Measurements from ENCODE around the gene BPIFB6. TPM values are rescaled to one million over a fixed set of nuclear protein-coding genes. Genes with fewer than 3 reads are reported as not detected.
"Not testable (repeated sequence)": the region's sequence is repeated elsewhere in the genome, so short reads cannot be mapped to it uniquely, and the experiment has no call there.

Gene BPIFB6
- total RNA-seq, 1 donor from 2014 or later = not detected

DNA sequence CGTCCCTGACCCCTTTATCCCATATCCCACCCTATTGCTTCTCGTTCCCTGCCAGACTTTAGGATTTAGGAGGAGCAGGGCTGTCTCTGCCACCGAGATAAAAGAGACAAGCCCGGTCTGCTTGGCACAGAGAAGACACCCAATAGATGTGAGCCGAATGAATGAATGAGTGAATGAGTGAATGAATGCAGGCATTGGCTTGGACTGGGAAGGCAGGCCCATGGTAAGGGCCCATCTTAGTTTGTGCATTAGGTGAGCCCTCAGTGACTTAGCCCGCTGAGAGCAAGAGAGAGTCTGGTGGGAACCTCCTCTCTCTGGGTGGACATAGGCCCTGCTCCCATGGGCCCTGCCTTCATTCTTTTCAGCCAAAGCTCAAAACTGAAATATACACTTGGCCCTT, 879 bp upstream of the BPIFB6 start:
- no peak for DNase-seq

DNA sequence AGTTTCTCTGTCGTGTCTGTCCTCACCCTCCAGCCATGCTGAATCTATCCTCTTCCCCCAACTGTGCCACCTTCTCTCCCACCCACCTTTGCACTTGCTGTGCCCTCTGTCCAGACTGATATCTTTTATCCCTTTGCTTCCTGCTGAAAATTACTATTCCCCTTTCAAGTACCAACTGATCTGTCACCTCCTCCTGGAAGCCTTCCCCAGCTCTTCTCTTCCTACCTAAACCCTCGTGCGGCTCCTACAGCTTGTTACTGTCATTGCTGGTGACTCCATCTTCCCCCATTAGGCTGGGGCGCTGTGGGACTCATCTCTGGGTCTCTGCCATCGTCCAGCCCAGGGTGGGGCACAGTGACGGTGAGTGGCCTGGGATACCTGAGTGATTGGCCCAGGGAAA, 1.1 kb downstream of the BPIFB6 start:
- DNase-seq = no peak

DNA sequence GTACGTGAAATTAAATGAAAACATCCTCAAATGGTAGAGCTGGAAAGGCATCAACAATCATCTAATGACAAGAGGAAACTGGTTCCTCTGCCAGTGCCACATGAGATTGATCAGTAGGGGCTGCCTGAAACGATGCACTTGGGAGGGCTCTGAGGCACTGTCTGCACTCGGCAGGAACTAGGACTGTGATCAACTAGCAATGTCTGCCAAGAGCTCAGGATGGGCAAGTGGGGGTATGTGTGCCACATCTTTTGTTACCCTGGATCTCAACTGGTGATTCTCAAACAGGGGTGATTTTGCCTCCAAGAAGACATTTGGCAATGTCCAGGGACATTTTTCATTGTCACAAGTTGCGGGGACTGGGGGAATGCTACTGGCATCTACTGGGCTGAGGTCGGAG, 1.9 kb downstream of the BPIFB6 start:
- DNase-seq = no peak

GRCh38 chr20:33034115-33034514, 2.7 kb downstream of the BPIFB6 start:
- no peak for DNase-seq

DNA sequence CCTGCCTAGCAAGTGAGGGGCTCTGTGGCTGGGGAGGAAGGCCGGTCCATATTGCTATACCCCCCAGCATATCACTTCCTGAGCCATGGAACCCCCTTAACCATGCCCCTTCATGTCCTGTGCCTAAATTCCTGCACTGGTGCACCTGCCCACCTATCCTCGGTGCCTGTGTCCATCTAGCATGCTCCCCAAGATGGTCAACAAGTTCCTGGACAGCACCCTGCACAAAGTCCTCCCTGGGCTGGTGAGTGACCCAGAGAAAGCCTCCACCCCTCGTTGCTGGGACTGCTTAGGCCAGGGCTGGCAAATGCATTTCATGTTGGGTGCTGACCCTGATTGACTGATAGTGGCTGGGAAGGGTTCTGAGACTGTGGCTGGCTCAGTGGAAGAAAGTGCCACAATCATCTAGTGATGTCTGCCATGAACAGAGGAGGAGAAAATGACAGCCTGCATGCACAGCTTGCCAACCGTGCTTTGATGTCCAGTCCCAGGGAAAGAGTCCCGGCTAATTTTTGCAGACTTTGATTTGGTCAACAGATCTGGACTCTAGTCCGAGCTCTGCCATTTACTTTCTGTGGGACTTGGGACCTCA, 3.5 kb downstream of the BPIFB6 start:
- DNase-seq = no peak

- DNase-seq = no peak
Observed at GRCh38 chr20:33037456-33037855, 6.0 kb downstream of the BPIFB6 start.

DNA sequence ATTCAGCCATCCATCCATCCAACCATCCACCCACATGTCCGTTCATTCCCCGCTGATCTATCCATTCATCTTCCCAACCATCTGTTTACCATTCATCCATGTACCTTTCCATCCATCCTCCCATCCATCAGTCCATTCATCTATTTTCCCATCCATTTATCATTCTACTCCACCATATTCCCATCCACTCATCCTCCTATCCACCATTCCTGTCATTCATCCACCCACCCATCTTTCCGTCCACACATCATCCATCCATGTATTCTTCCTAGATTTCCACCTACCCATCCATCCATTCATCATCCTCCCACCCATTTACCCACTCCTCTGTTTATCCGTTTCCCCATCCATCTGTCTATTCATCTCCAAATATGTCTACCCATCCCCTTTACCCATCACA, 6.8 kb downstream of the BPIFB6 start:
- no peak for DNase-seq

DNA sequence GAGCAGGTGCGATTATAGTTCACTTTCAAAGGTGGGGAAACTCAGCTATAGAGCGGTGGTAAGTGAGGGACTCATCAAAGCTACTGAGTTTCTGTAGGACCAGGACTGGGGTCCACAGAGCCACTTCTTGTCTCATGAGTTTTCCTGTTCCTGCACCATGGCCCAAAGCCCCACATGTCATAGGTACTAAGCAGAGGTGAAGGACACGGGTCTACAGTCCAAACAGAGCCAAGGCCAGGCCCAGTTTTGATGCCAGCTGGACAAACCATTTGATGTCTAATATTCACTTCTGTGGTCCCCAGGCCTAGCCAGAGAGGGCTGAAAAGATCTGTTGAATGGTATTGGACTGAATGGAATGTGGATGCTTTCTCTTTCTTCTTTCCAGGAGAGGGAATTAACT, 11.0 kb downstream of the BPIFB6 start:
- DNase-seq = no peak

DNA sequence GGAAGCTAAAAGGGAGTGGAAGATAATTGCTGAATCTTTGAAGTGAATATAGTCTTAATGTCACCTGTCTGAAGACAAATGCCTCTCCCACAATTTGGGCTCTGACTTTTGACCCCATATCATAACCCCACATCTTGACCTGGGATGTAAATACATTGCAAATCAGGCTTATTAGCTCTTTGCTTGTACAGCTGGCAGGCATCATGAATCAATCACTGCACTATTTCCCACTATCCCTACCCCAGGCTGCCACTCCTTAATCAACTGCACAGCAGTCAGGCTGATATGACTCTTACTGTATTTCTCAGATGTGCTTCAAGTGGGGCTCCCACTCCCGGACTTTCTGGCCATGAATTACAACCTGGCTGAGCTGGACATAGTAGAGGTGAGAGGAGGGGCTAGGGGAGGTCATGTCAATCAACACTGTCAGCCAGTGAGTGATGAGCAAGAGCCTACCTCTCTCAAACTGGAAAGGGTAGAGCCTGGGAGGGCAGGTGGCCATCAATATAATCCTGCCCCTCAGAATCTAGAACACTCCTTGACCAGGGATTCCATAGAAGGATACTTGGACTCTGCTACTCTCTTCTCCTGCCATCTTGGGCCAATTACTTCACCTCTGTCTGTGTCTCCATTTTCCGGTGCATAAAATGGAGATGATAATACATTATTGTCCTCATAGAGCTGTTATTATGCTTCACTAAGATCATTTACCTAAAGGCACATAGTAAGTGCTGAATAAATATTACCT, 11.7 kb downstream of the BPIFB6 start:
- no peak for DNase-seq

GRCh38 chr20:33043731-33044181, 12.3 kb downstream of the BPIFB6 start:
- DNase-seq = no peak

DNA sequence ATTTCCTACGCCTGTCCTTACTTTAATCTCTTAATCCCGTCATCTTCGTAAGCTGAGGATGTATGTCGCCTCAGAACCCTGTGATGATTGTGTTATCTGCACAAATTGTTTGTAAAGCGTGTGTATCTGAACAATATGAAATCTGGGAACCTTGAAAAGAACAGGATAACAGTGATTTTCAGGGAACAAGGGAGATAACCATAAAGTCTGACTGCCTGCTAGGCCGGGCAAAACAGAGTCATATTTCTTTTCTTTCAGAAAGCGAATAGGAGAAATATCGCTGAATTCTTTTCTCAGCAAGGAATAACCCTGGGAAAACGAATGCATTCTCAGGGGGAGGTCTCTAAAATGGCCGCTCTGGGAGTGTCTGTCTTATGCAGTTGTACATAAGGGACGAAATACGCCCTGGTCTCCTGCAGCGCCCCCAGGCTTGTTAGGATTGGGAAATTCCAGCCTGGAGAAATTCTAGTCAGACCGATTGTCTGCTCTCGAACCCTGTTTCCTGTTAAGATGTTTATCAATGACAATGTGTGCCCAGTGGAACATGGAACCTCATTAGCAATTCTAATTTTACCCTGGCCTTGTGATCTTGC, 13.8 kb downstream of the BPIFB6 start:
- not testable (repeated sequence) for DNase-seq

DNA sequence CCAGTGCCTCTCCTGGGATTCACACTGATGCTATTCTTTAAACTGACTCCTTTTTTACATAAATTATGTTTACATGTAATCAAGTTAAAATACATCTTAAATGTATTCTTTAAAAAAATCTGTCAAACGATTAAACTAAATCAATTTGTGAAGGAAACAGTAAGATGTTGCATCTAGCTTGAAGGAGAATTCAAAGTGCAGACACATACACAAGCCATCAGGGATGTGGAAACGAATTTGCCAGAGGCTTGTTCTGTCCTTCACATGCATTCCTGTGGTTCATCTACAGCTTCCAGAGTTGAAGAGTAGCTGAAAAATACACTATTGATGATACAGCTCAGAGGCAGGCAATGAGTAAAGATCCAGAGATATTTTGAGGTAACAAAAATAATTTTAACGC, 15.0 kb downstream of the BPIFB6 start:
- DNase-seq = no peak

GRCh38 chr20:33051333-33051732, 19.9 kb downstream of the BPIFB6 start:
- DNase-seq = no peak

DNA sequence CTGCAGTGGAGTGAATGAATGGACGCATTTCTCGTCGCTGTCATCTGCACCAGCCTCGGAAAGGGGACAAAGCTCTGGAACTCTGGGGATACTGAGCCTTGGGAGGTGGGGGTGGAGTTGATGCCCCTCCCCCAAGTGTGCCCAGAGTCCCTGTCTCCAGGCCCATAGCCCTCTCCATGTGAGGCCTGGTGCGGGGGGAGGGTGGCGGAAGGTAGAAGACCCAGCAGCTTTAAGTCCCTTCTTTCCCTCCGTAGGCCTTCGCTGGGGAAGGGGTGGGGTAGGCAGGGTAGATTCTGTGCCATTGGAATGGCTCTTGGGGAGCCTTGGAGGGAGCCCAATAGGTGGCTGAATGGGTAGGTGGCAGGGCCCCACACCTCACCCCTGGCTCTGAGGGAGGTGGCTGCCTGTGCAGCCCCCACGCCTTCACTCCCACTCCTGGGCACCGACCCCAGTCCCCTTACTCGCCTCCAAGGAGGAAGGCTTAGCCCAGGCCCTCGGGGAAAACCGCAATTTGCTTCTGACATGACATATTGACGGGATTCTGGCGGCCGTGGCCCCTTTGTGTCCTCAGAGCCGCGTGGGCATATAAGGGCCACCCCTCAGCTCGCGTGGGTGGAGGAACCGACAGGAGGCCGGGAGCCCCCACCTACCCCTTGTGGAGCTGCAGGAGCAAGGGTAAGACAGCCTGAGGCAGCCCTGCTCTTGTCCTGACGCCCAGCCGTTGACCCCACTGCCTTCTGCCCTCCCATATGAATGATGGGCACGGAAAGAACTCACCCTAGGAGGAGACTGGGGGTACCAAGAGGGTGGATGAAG, 22.1 kb downstream of the BPIFB6 start, which contains the start of gene BPIFB3:
Gene BPIFB3 (plus strand): TSS at position 613 of the 816 bp plus-strand sequence. CDS start 1,533 bp downstream, outside the sequence.
- DNase-seq = no peak

DNA sequence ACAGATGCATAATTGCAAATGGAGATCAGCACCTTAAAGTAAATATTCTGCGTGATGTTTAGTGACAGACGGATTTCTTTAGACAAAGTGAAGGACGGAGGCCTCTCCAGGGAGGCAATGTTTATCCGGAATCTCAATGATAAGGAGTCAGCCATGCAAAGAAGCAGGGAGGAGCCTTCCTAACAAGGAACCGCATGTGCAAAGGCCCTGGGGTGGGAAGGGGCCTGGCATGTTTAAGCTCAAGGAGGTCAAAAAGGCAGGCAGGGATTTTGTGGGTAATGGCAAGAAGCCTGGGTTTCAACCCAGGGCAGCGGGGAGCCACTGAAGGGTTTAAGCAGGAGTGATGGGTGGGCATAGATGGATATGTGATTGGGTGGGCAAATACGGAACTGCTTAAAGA, 22.9 kb downstream of the BPIFB6 start:
- DNase-seq = no peak

GRCh38 chr20:33054791-33055190, 23.3 kb downstream of the BPIFB6 start:
- DNase-seq = no peak

GRCh38 chr20:33059136-33059535, 27.7 kb downstream of the BPIFB6 start:
- no peak for DNase-seq

DNA sequence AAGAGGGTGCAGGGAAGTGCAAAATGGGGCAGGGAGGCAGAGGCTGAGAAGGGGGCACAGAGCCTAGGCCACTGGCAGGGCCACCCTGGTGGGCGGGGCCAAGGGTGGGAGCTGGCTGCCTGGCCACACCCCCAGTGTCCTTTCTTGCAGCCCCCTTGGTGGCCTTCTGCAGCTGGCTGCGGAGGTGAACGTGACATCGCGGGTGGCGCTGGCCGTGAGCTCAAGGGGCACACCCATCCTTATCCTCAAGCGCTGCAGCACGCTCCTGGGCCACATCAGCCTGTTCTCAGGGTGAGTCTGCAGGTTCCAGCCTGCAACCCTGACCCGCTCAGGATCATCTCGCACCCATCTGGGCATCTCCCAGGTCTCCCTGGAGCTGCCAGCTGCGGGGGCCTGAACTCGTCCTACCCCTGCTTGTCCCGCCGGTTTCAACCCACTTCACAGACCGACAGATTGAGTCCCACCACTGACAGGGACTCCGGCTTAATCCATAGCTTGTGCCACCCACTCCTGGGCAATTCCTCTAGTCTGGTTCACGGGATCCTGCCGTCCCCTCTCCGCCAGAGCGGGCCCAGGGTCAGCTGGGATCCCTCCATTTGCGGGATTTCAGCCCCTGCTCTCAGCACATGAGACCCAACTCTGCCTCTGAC, 28.4 kb downstream of the BPIFB6 start:
- DNase-seq = no peak

DNA sequence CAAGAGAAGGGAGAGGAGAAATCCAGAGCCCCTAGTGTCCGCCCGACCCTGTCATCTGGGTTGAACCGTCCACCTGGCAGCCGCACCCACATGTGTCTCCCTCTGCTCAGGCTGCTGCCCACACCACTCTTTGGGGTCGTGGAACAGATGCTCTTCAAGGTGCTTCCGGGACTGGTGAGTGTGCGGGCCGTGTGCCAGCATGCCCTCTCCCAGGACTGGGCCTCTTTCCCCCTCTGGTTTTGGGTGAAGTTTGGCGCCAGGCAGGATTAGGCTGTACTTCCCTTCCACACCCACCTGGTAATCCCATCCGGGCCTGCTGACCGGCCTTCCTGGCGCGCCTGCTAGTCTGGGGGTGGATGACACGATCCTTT, 30.2 kb downstream of the BPIFB6 start:
- no peak for DNase-seq

DNA sequence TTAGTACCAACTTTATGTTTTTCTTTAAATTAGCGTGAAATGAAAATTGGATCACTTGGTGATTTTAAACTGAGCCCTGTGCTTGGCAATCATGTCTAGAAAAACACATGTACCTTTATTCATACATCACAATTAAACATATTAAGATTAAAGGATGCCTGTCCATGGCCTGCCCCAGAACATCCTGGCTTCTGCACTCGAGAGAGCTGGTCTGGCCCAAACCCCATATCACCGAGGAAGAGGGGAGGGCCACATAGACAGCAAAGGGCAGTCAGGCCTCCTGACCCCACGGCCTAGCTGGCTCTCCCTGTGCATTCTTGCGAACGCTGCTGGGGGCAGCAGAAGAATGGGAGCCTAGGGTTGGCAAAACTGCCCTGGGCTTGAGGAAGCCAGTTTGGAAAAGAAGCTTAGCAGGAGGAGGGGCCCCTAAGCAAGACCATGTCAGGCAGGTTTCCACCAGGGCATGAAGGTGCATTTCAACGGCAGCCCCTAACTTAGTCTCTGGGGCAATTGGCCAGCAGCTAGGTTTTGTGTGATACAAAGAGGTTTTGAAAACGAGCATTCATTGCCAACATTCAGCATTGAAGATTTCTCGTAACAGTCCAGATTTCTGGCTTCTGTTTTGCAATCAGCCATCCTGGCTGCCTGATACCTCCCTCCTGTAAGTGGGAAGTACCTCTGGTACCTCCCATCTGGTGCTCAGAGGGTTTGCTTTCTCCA, 30.8 kb downstream of the BPIFB6 start:
- DNase-seq = no peak

- DNase-seq = no peak
Observed at GRCh38 chr20:33062825-33063149, 31.3 kb downstream of the BPIFB6 start.

- no peak for DNase-seq
Observed at GRCh38 chr20:33063271-33063670, 31.8 kb downstream of the BPIFB6 start.
